Measurements from ENCODE around the gene TASOR2.

Gene TASOR2

DNA sequence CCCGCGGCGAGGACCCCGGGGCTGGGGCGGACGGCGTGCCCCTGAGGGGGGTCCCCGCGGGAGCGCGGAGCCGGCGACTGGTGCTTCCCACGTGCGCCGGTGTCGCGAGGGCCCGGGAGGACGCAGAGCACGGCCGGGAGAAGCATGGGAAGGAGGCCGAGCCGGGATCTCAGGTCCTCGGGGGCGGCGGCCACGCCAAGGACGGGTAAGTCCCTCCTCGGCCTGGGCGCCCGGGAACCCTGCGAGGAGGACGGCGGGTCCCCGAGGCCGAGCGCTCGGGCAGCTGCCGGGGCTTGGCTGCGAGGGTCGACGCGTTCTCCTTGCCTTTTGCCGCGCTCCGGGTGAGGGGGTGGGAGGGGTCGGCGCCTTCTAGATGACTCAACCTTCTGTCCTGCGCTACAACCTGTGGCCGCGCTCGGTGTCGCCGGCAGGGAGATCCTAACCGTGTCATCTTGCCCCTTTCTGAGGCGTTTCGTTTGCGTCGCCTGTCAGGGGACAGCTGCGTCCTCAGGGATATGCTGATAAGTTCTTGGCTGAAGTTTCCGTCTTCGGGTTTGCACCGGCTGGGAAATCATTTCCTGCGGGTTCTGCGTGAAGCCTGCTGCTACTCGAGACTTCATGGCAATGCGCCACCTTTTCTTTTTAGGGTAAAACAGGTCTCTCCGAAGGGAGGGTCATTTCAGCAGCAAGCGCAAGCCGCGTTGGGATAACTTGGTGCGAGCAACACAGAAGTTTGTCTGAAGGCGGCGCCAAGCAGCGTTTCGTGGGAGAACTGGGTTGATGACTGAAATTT lies 529 bp downstream of the TASOR2 start:
- DNase-seq, result no peak

DNA sequence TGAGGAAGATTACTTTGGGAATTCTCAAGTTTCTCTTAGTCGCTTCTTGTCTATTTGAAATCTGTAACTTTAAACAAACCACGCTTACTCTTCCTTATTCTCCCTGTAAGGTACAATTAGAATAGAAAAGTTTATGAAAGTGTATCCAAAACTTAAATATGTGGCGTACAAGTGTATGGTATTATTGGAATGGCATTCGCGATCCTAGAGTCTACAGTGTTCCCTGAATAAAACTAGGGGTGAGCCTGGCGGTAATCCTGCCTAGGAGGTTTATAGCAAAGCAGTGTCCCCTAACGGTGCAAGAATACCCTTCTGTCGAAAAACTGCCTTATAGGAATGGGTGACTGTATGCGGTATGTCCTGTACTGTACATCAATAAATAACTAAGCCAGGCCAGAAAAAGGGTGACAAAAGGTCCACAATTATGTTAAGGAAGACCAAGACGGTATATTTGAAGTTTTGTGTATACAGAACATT lies 1.2 kb downstream of the TASOR2 start:
- no peak for DNase-seq

DNA sequence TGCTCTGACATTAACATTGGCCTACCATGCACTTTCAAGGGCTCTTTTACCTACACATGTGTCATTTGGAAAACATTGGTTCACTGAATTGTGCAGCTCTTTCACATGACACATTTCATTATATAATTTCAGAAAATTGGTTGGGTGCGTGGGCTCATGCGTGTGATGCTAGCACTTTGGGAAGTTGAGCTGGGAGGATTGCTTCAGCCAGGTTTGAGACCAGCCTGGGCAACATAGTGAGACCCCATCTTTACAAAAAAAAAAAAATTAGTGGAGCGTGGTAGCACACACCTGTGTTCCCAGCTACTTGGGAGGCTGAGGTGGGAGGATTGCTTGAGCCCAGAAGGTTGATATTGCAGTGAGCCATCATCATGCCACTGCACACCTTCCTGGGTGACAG lies 3.9 kb downstream of the TASOR2 start:
- DNase-seq, result no peak

DNA sequence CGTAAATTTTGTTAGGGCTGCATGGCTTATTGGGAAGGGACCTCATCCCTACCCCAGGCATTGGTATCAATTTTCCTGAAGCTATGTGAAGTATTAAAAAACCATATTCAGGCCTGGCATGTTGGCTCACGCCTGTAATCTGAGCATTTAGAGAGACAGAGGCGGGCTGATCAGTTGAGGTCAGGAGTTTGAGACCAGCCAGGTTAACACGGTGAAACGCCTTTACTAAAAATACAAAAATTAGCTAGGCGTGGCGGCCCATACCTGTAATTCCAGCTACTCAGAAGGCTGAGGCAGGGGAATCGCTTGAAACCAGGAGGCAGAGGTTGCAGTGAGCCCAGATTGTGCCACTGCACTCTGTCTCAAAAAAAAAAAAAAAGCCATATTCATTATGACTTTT lies 7.1 kb downstream of the TASOR2 start:
- DNase-seq, result no peak

DNA sequence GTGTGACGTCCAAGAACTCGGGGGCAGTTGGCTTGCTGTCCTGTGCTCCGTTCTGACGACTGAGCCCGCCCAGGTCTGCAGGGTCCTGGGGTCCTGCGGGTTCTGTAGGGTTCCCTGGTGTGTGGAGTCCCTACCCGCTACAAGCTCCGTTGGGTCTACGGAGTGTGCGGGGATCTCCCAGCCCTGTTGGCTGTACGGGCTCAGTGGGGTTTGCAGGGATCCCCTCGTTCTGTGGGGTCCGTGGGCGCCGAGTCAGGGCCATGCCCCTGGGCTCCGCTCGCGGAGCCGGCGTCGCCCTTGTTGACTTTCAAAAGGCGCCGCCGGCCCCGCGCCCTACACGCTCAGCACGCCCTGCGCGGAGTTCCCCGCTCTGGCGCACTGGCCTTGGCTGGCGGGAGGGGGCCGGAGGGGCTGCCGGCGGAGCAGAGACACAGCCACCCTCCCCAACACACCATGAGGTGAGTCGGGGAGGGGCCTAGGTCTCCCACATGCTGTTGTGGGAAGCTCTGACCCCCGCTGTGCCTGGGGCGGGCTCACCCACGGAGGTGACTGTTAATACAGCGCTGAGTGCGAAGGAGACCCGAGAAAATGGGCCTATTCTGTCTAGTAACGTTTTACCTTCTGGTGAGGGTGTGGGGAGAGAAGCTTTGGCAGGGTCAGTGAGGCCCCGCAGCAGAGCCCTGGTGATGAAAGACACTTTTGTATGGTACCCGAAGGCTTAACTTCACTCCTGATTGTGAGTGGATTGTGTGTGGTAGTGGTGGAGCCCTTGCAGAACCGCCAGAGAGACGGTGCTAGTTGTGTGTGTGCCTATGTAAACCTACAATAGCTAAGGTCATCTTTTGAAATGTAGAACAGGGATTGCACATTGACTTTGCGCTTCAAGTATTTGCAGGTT lies 8.1 kb downstream of the TASOR2 start:
- peak; percentile 59 for DNase-seq

DNA sequence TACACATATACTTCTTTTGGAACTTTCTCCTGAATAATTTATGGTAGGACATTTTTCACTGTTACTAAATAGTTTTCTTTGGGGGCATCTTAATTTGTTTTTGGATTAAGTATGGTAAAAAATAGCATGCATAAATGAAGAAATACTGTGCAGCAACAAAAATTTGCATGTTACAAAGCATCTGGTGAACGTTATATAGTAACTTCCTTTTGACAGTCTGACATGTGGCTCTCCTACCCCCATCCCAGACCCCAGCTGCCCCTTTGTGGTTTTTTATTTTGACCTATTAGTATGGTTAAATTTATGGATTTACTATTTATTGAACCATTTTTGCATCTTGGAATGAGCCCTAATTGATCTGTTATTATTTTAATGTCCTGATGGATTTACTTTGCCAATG lies 9.9 kb downstream of the TASOR2 start:
- no peak for DNase-seq

DNA sequence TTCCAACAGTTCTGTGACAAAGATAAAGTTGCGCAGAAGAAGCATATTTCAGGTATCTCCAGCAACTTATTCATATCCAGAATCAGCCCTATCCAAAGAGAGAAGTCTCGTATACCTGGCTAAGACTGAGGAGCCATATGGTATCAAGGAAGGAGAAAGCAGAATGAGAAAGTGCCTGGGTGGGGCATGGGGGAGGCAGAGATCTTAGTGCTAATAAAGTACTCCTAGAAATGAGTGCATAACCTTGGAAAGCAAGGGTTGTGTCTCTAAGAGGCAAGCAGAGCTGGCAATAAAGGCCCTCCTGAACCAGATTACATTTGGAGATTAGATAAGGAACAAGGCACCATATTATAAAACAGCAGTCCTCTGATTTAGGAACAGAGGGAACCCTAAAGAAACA lies 12.7 kb downstream of the TASOR2 start:
- DNase-seq, result no peak

DNA sequence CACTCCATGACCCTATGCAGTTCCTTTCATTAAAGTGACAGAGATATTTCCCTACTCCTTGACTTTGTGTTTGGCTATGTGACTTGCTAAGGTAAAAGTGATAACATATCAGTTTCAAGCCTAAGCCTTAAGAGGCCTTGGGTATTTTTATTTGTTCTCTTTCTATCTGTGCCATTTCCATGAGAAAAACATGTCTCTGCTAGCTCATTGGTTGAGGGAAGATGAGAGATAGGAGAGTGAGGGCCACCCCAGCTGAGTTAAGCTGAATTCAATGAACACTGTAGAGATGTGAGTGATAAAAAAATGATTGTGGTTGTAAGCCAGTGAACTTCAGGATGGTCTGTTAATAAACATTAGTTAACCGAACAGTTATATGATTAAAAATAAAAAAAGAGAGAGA lies 13.4 kb downstream of the TASOR2 start:
- DNase-seq, result no peak

DNA sequence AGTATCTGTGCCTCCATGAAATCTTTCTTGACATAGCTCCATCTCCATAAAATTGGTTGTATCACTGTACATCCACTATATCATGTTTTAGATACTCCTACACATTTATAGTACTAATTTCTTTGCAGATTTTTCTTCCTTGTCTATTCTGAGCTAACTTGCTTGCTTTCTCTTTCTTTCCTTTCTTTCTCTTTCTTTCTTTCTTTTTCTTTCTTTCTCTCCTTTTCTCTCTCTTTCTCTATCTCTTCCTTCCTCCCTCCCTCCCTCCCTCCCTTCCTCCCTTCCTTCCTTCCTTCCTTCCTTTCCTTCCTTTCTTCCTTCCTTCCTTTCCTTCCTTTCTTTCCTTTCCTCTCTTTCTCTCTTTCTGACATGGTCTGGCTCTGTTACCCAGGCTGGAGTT lies 23.7 kb downstream of the TASOR2 start:
- DNase-seq, result no peak

DNA sequence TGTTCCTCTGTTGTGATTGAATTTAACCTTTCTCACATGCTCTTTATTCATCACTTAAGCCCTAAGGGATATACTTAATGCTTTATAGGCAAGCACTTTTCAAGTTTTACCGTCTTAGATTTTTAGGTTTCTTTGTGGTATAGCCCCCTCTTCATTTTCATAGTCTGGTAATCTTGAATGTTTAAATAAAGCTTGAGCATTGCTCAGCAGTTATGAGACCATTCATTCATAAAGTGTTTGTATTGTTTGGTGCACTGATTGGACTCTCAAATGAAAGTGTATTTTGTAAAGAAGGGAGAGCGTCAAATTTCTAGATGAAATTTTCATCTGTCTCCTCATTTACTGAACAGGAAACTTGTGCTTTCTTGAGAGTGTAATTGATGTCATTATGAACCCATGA lies 25.2 kb downstream of the TASOR2 start:
- DNase-seq, result no peak

DNA sequence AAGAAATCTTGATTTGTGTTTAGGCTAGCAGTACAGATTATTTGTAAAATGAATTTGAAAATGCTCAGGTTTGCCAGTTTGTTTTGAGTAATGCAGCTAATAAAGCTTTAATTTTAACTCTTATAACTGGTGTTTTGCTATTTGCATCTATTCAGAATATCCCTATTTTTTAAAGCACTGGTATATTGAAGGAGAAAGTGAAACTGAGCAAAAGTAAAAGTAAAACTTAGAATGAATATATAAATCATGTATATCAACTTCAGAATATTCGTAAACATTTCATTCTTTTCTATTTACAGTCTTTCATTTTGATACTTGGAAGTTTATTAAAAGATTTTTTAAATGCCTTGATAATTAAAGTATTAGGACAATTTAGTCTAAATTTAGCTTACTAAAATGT lies 26.2 kb downstream of the TASOR2 start:
- no peak for DNase-seq

DNA sequence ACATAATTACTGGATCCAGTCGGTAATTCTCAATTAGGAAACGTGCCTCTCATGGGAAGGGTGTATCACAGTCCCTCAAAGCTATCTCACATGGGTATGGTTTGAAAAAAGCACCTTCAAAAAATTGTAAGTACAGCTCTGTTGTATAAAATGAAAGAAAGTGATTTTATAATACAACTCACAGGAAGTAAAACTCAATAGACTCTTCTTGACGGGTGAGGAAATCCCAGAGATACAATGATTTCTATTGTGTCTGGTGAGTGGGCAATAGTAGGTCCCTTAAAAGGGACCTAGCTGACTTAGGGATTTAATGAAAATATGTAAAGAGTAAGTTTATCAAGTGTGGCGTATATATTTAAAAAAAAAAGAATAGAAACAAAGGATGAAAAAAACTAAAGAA lies 27.0 kb downstream of the TASOR2 start:
- no peak for DNase-seq

DNA sequence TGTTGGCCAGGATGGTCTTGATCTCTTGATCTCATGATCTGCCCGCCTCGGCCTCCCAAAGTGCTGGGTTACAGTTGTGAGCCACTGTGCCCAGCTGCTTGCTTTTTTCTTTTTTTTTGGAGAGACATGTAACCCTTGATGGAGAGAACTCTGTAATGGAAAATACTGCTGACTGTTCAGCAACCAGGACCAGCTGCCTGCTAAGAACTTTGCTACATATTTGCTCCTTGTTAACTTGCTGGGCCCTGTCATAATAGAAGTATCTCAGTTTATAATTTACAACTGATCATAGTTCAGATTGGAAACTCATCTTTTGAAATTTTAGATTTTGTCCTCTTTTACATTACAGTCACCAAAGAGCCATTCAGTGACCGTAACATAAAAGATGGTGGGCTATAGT lies 34.9 kb downstream of the TASOR2 start:
- DNase-seq, result no peak

DNA sequence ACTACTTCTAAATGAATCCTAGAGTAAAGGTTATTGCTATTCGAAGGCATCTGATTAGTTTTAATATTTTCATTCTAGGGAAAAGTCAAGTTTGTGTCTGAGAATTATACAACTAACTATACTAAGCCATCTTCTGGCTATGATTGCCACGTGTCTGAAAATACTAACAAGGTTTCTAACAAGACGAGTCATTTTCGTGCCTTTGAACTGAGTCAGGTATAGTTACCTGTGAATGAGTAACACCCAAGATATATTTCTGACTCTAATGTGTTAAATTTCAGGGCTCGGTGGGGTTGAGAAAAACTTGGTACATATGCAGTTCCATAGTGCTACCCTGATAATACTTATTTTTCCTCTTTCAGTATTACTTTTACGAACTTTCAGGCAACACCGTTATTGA lies 35.5 kb downstream of the TASOR2 start:
- no peak for DNase-seq

DNA sequence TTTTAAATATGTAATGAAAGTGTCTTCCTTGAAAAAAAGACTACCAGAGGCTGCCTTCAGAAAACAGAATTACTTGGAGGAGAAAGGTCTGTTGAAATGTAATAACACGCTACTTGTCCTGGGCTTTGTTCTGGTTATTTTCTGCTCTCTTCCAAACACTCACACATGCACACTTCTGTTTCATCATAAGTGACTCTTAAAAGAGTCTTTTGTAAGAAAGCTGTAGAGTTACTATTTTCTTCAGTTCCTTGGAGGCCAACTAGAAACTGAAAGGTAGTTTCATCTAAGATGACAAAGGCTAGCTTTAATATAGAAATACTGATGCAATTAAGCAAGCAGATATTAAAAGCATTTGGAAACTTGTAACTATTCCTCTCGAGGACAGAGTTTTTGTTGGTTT lies 39.1 kb downstream of the TASOR2 start:
- no peak for DNase-seq

DNA sequence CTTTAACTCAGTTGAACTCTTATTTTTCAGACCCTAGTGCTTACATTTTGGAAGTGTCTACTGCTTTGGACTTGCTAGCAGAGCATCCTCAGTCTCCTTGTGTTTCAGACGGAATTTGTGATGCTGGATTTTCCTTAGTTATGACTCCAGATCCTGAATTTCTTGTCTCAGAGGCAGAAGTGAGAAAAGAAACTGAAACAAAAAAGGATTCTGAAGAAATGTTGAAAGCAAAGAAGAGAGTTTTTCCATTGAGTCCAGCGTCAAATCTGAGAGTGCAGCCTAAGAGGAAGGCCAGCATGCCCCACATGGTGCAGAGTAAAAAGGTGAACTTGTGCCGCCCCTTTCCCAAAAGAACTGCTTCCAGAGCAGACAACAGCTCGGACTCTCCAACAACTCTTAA lies 46.1 kb downstream of the TASOR2 start:
- DNase-seq, result no peak

DNA sequence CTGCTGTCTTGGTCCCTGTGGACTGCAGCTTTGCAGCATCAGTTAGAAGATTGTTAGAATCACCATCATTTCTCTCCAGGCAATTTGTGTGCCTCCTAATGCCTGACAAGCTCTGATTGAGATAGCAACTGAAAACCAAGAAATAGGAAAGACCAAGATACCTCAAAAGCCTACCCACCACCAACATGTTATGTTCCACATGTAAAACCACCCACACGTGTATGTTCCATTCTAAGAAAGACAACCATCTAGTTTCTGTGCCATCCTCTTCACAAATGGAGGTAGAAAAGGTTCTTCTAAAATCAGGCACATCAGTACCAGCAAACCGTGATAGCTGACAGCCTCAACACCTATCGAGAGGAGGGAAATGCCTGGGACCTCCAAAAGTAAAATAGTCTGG lies 46.9 kb downstream of the TASOR2 start:
- no peak for DNase-seq

DNA sequence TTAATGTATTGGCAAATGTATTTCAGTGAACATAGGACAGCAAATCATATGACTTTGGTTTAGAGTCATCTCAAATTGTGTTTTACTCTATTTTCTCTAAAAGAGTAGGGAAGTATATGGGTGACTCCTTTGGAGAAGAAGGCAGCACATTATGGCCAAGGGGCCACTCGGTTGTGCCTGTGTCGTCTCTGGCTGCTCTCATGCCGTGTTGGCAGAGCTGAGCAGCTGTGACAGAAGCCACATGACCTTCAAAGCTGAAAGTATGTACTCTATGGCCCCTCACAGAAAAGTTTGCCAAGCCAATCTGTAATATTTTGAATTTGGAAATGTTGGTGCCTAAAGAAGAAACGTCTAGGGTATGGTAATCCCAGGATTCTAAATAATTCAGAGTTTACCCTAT lies 47.5 kb downstream of the TASOR2 start:
- DNase-seq, result no peak
